ENCODE measurements around the gene POLD2. TPM values are rescaled to one million over a fixed set of nuclear protein-coding genes. Genes with fewer than 3 reads are reported as not detected.

POLD2 gene
- total RNA-seq, 1 donor from 2014 or later = 42.0 TPM

GRCh38 chr7:44111761-44112160 lies 11.6 kb downstream of the POLD2 start:
- intact Hi-C loops (cut with DNase I) = no loop called here
- no peaks in the 10 kb centered on the region for H3K27me3 ChIP-seq
- no peak overlapping the region for H3K27ac ChIP-seq
- peaks cover 0 to 90% of the 10 kb centered on the region in 2 donors for H3K36me3 ChIP-seq
- no peak for TF ChIP-seq POLR2AphosphoS5 (IDR thresholded peaks at IDR 0.05; ENCODE audit: insufficient read depth in 1 of 2, low read depth in 1 of 2)
- no peak for TF ChIP-seq CTCF (IDR thresholded peaks at IDR 0.05)
- TF ChIP-seq POLR2A (IDR thresholded peaks at IDR 0.05) = no peak
- no peak for DNase-seq (ENCODE audit: extremely low spot score in 2 of 2)
- no peak overlapping the region for H3K4me3 ChIP-seq
- no peaks in the 10 kb centered on the region for H3K9me3 ChIP-seq
- H3K4me1 ChIP-seq = peaks cover 18% of the 10 kb centered on the region

GRCh38 chr7:44110719-44111635 lies 12.4 kb downstream of the POLD2 start:
- Histone ChIP-seq H3K27ac (no peak overlapping the region), H3K9me3 (no peaks in the 10 kb centered on the region), H3K4me1 (peaks cover 26% of the 10 kb centered on the region), H3K36me3 (peaks cover 0 to 86% of the 10 kb centered on the region in 2 donors), H3K27me3 (no peaks in the 10 kb centered on the region), H3K4me3 (no peak overlapping the region)
- intact Hi-C loops (cut with DNase I) = no loop called here
- TF ChIP-seq CTCF (IDR thresholded peaks at IDR 0.05) (no peak), POLR2A (IDR thresholded peaks at IDR 0.05) (no peak), POLR2AphosphoS5 (IDR thresholded peaks at IDR 0.05; ENCODE audit: insufficient read depth in 1 of 2, low read depth in 1 of 2) (no peak)
- no peak for DNase-seq (ENCODE audit: extremely low spot score in 2 of 2)

GRCh38 chr7:44109991-44110390 lies 13.4 kb downstream of the POLD2 start:
- H3K4me1 ChIP-seq = peaks cover 28% of the 10 kb centered on the region
- TF ChIP-seq POLR2AphosphoS5 (IDR thresholded peaks at IDR 0.05; ENCODE audit: insufficient read depth in 1 of 2, low read depth in 1 of 2) (no peak), CTCF (IDR thresholded peaks at IDR 0.05) (no peak), POLR2A (IDR thresholded peaks at IDR 0.05) (no peak)
- no peak for DNase-seq (ENCODE audit: extremely low spot score in 2 of 2)
- H3K27ac ChIP-seq = no peak overlapping the region
- H3K9me3 ChIP-seq = no peaks in the 10 kb centered on the region
- H3K36me3 ChIP-seq = peaks cover 0 to 76% of the 10 kb centered on the region in 2 donors
- H3K27me3 ChIP-seq = no peaks in the 10 kb centered on the region
- H3K4me3 ChIP-seq = no peak overlapping the region
- intact Hi-C loops (cut with DNase I) = no loop called here

GRCh38 chr7:44108768-44109750 lies 14.3 kb downstream of the POLD2 start:
- no peaks in the 10 kb centered on the region for H3K27me3 ChIP-seq
- TF ChIP-seq POLR2A (IDR thresholded peaks at IDR 0.05) (no peak), CTCF (IDR thresholded peaks at IDR 0.05) (no peak), POLR2AphosphoS5 (IDR thresholded peaks at IDR 0.05; ENCODE audit: insufficient read depth in 1 of 2, low read depth in 1 of 2) (no peak)
- peak overlapping the region; percentile 98 for H3K27ac ChIP-seq
- H3K9me3 ChIP-seq = no peaks in the 10 kb centered on the region
- peaks cover 0 to 67% of the 10 kb centered on the region in 2 donors for H3K36me3 ChIP-seq
- DNase-seq (ENCODE audit: extremely low spot score in 2 of 2) = no peak
- intact Hi-C loops (cut with DNase I) = no loop called here
- H3K4me3 ChIP-seq = no peak overlapping the region
- H3K4me1 ChIP-seq = peaks cover 28% of the 10 kb centered on the region
